Measurements from ENCODE around the gene RNF207. TPM values are rescaled to one million over a fixed set of nuclear protein-coding genes. Genes with fewer than 3 reads are reported as not detected.

The RNF207 gene
- total RNA-seq, 4 donors from 2014 or later = 3.6 to 8.4 (median 5.9) TPM

GRCh38 chr1:6212193-6212959 lies 6.5 kb downstream of the RNF207 start:
- no peak for TF ChIP-seq CTCF (IDR thresholded peaks at IDR 0.05; ENCODE audit: low read depth)

- TF ChIP-seq CTCF (IDR thresholded peaks at IDR 0.05; ENCODE audit: low read depth) = no peak
These were observed 12.7 kb downstream of the RNF207 start for GRCh38 chr1:6218375-6219164.

- TF ChIP-seq CTCF (IDR thresholded peaks at IDR 0.05; ENCODE audit: low read depth) = no peak
These were observed 14.3 kb downstream of the RNF207 start for GRCh38 chr1:6220236-6220635.

- TF ChIP-seq CTCF (IDR thresholded peaks at IDR 0.05; ENCODE audit: low read depth) = no peak
These were observed 15.4 kb downstream of the RNF207 start for GRCh38 chr1:6221210-6221784.

- no peak for TF ChIP-seq CTCF (IDR thresholded peaks at IDR 0.05; ENCODE audit: low read depth)
These were observed 16.7 kb downstream of the RNF207 start for GRCh38 chr1:6222636-6223035.

- no peak for TF ChIP-seq CTCF (IDR thresholded peaks at IDR 0.05; ENCODE audit: low read depth)
These were observed 17.7 kb downstream of the RNF207 start for GRCh38 chr1:6223617-6224016.

GRCh38 chr1:6224718-6225117 lies 18.8 kb downstream of the RNF207 start:
- no peak for TF ChIP-seq CTCF (IDR thresholded peaks at IDR 0.05; ENCODE audit: low read depth)
